T-helper 22 cell (primary cell): Measurements from ENCODE around the gene CLDN12.
"Not testable (repeated sequence)": the region's sequence is repeated elsewhere in the genome, so short reads cannot be mapped to it uniquely, and the experiment has no call there.

Experiments used
- DNase-seq: peaks from one replicate; pipeline ENCODE4 v3.0.0-alpha.2; 2020; ENCODE audit warnings: low read depth

Gene CLDN12

DNA sequence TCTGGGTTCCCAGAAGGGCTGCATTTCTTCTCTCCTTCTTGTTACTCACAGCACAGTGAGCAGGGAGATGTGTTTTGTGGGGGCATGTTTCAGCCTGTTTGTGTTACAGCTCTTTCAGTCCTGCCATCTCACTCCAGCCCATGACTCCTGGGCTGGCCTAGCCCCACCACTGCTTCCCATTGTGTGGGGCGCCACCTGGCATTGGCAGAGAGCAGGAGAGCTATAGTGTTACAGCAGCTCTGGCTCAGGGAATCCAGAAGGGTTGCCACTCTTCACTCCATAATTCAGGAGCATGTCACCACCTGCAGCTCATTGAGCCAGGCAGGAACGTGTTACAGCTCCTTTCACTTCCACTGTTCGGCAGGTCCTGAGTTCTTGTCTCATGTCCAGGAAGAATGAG, 30.0 kb downstream of the CLDN12 start:
- no peak for DNase-seq

DNA sequence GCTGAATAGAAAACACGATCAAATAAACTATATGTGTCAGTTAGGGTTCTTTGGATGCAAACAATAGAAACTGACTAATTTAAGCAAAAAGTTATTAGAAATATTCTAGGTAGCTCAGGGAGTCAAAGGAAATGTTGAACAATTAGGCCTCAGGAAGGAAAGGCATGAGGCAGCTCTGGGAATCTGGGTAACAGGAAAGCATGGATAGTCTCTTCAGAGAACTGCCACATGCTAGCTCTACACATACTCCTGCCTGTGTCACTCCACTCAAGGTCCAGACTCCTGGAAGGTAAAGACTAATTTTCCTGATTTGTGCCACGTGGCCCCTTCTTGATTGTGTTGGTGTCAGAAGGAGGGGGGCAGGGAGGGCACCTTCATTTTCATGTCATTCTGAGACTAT, 42.4 kb downstream of the CLDN12 start:
- no peak for DNase-seq

GRCh38 chr7:90446137-90446899, 43.1 kb downstream of the CLDN12 start:
- no peak for DNase-seq

DNA sequence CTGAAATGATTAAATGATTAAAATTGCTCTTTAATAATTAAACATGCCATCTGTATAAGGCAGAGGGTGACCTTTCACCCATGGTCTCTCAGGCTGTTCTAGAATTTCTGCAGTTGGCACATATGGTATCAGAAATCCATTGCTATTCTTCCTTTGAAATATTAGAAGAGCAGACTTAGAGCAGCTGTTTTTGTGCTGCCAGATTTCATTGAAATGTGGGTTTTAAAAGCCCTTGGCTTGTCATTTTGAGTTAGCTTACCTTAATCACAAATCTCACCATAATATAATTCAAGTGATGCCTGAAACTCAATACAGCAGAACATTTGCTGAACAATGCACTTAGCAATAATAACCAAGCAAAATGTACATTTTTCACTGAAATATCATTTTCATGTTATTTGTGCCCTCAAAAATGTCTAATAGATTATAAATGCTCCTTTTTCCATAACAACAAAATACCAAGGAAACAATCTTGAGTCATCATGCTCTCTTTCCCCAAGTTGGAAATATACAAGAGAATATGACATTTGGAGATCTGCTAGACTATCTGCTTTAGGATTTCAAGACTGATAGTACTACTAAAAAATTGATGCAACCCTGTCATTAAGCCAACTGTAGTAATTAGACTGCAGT, 50.1 kb downstream of the CLDN12 start:
- no peak for DNase-seq

DNA sequence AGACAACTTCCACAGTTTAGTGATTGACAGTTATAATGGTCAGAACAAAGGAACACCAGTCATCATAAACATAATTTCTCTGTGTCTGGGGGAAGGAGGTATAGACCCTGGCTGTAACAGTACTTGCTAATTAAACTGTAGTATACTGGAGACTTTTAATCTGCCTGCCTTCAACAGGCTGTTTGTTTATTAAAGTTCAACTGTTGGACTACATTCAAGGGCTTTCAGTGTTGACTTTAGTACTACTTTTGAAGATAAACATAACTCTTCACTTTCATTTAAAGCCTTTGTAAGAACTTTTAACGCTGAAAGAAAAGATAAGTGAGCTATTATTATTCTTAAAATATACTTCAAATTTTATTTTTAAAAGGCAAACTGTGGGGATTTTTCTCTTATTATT, 50.7 kb downstream of the CLDN12 start:
- no peak for DNase-seq

GRCh38 chr7:90455163-90456030, 52.1 kb downstream of the CLDN12 start:
- DNase-seq = no peak

DNA sequence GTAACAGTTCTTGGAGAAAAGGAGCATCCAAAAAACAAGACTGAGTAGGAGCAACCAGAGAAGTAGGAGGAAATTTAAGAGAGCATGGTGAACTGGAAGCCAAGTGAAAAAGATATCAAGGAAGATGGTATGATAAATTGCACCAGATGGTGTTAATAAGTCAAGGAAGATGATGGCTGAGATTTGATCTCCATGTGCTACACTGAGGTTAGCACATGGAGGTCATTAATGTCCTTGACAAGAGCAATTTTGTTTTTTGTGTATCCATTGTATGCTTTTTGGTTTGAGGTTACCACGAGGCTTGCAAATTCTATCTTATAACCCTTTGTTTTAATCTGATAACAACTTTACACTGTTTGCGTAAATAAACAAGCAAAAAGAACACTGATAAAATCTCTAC, 54.8 kb downstream of the CLDN12 start:
- no peak for DNase-seq

DNA sequence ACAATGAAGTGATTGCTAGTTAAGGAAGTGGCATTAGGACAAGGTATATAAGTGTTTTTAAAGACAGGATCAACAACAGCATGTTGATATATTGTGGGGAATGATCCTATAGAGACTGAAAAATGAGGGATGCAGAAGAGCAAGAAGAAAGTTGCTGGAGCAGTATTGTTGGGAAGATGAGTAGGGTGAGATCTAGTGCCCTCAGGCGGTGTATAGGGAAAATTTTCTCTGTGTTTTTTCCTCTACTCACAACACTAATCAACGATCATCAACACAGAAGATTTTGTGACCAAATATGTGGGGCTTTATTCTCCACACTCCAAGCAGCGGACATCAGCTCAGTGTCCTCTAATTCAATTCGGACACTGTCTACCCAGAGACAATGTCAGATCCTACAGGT, 56.6 kb downstream of the CLDN12 start:
- DNase-seq = no peak

- no peak for DNase-seq
Observed at GRCh38 chr7:90461219-90461618, 58.0 kb downstream of the CLDN12 start.

GRCh38 chr7:90463151-90463628, 59.9 kb downstream of the CLDN12 start:
- DNase-seq = not testable (repeated sequence)
